Panc1 (cell line): ENCODE data around the gene LARP1. TPM values are rescaled to one million over a fixed set of nuclear protein-coding genes. Genes with fewer than 3 reads are reported as not detected.

Experiments
- ATAC-seq: fragments of 200-7000 bp; cut with Tn5 transposase; 2 replicates; pipeline ENCODE4 v1.9.1; 2020; ENCODE audit warnings: mild to moderate bottlenecking, moderate library complexity
- BruUV-seq: library from RNA; stranded (reverse); fragments of 400-500 nt; replicated peaks from 2 replicates; lab custom pipeline; 2021; lab: Mats Ljungman, UMichigan
- CTCF ChIA-PET: fragments of 300-600 bp; sonication (Branson Sonifier 250); formaldehyde crosslinking; loops from one replicate; lab custom pipeline; 2022; ENCODE audit warnings: antibody characterized with exemption; lab: Charles Lee
- POLR2A ChIA-PET: fragments of 300-600 bp; sonication (Branson Sonifier 250); formaldehyde crosslinking; loops from one replicate; lab custom pipeline; 2022; ENCODE audit warnings: antibody characterized with exemption; lab: Charles Lee
- DNase-seq: peaks from one replicate; pipeline ENCODE4 v3.0.0-alpha.2; 2010; ENCODE audit warnings: low read depth, low spot score
- H3K27ac ChIP-seq: 2 replicates; pipeline ENCODE4 v1.5.1; 2011; ENCODE audit warnings: mild to moderate bottlenecking, low read length, inconsistent platforms
- H3K27me3 ChIP-seq: fragments of 200-500 bp; sonication (Bioruptor generic); 2 replicates; pipeline ENCODE4 v1.6.0; 2014; ENCODE audit warnings: low read length, inconsistent platforms; ENCODE audit not compliant: control insufficient read depth, insufficient read depth
- H3K36me3 ChIP-seq: fragments of 200-500 bp; sonication (Bioruptor generic); 2 replicates; pipeline ENCODE4 v1.5.1; 2014; ENCODE audit warnings: inconsistent platforms, mild to moderate bottlenecking, low read length, moderate library complexity; ENCODE audit not compliant: control insufficient read depth, insufficient read depth
- H3K4me1 ChIP-seq: 2 replicates; pipeline ENCODE4 v1.5.1; 2011; ENCODE audit warnings: inconsistent platforms, mild to moderate bottlenecking, low read length, moderate library complexity; ENCODE audit not compliant: control insufficient read depth, insufficient read depth
- H3K4me3 ChIP-seq, 2 experiments: 2 replicates each; pipeline ENCODE4 v1.5.1; 2011 to 2012; ENCODE audit warnings: low read depth in 2 of 2, low read length in 2 of 2, mild to moderate bottlenecking in 2 of 2, inconsistent platforms in 1 of 2, moderate library complexity in 1 of 2
- H3K9me3 ChIP-seq: fragments of 200-500 bp; sonication (Bioruptor generic); 2 replicates; pipeline ENCODE4 v1.5.1; 2014; ENCODE audit warnings: low read depth, mild to moderate bottlenecking, inconsistent platforms, low read length, moderate library complexity; ENCODE audit not compliant: control insufficient read depth, insufficient read depth
- SIN3A ChIP-seq: IDR thresholded peaks from 2 replicates; pipeline ENCODE4 v1.6.1; 2012; ENCODE audit warnings: low read depth, mild to moderate bottlenecking, low read length, moderate library complexity, borderline replicate concordance; ENCODE audit not compliant: insufficient read depth
- TCF7L2 ChIP-seq: IDR thresholded peaks from 2 replicates; pipeline ENCODE4 v1.6.1; 2011; ENCODE audit warnings: mild to moderate bottlenecking, low read depth, low read length, inconsistent platforms
- in situ Hi-C: cut with HindIII; loops from 2 replicates; pipeline ENCODE4 v1.10.0; 2016; ENCODE audit warnings: low sequenced_read_pairs, low pct_unique_long_range_greater_than_20kb
- intact Hi-C: fragments of 100-400 bp; cut with micrococcal nuclease; formaldehyde crosslinking; loops from one replicate; pipeline ENCODE4 v1.10.0; 2022; ENCODE audit not compliant: unreplicated experiment
- microRNA-seq: library from miRNA; unstranded; fragments of <30 nt; microRNA quantifications from one replicate; pipeline ENCODE4 v1.1.0, GENCODE V29; 2020; ENCODE audit not compliant: unreplicated experiment
- total RNA-seq: library from RNA; stranded (reverse); gene quantifications from one replicate; pipeline ENCODE4 v1.2.1, GENCODE V29; 2021; ENCODE audit not compliant: unreplicated experiment

Gene LARP1
- total RNA-seq, 1 experiment from 2014 or later: 325 TPM

- no peak for ATAC-seq
- intact Hi-C loops (no loop called here), in situ Hi-C loops (no loop called here)
- Histone ChIP-seq H3K4me3 (no peak overlapping the region), H3K4me1 (peaks cover 10% of the 10 kb centered on the region), H3K27ac (no peak overlapping the region), H3K27me3 (no peaks in the 10 kb centered on the region), H3K36me3 (peaks cover 12% of the 10 kb centered on the region), H3K9me3 (no peaks in the 10 kb centered on the region)
- ChIA-PET POLR2A (no interaction called here), CTCF (interaction anchor here (0.5 kb wide), 1 partner anchor 901 kb away, joined by 3 read pairs; no protein-coding TSS in a partner anchor)
- no peak for DNase-seq
- TF ChIP-seq TCF7L2 (no peak), SIN3A (no peak)
- no TSS peak for BruUV-seq
These were observed 111.7 kb downstream of the LARP1 start for GRCh38 chr5:154866841-154867240.

Small RNA genes lying within 50 kb of the gene (microRNA-seq; reads per million reads assigned to microRNA genes)
- not detected for gene MIR378H

Other genes with a start within 250 kb of the LARP1 start
- gene FAXDC2, start 95.2 kb downstream of the LARP1 start, total RNA-seq: 0.39 TPM
- 45.9 TPM for gene CNOT8, start 103.2 kb downstream of the LARP1 start, total RNA-seq
- 29.5 TPM for gene GEMIN5, start 182.8 kb downstream of the LARP1 start, total RNA-seq
- 61.5 TPM for gene MRPL22, start 185.7 kb downstream of the LARP1 start, total RNA-seq